Neural cell (in vitro differentiated cells): ENCODE measurements around the gene PALD1.

ENCODE experiments used
- EZH2 ChIP-seq: fragments of 200-600, 300-800 bp; shearing (Covaris generic), sonication (generic); IDR thresholded peaks from 2 replicates; pipeline ENCODE4 v1.6.1; 2014; ENCODE audit warnings: antibody characterized with exemption, low read length, borderline replicate concordance, mild to moderate bottlenecking; ENCODE audit not compliant: insufficient read depth, poor library complexity, severe bottlenecking
- MXI1 ChIP-seq: fragments of 450-650 bp; conservative IDR thresholded peaks from 2 replicates; pipeline ENCODE4 v1.6.1; 2014; ENCODE audit warnings: antibody characterized with exemption, mild to moderate bottlenecking; ENCODE audit not compliant: poor library complexity, severe bottlenecking
- POLR2AphosphoS5 ChIP-seq: IDR thresholded peaks from 2 replicates; pipeline ENCODE4 v1.6.1; 2012
- SMC3 ChIP-seq: fragments of 450-650 bp; conservative IDR thresholded peaks from 2 replicates; pipeline ENCODE4 v1.6.1; 2014; ENCODE audit warnings: antibody characterized with exemption, mild to moderate bottlenecking, moderate library complexity; ENCODE audit not compliant: poor library complexity
- TF ChIP-seq, protein P1 (sequence below): fragments of 450-650 bp; IDR thresholded peaks from 2 replicates; pipeline ENCODE4 v1.5.1; 2014; ENCODE audit warnings: antibody characterized with exemption, mild to moderate bottlenecking, moderate library complexity; ENCODE audit not compliant: poor library complexity, severe bottlenecking

DNA sequence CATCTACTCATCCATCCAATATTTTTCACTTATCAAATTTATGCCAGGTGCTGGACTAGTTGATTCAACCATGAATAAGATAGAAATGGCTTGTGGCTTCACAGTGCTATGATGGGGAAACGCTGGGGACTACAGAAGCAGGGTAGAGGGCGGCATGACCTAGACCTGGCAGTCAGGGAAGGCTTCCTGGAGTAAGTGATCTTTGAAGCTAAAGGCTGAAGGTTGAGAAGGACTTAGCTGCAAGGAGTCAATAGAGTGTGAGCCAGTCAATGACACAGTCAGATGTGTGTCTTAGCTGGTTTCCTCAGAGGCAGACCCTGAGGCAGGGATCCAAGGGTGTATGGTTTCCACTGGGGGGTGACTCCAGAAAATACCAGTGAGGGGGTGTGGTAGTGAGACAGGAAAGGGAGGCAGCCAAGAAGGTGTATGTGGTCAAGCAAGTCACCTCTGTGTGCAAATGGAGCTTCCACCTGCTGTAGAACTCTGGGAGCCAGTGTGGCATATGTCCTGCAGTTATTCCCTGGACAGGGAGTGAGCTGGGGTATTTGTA is 113.7 kb downstream of the PALD1 start:
- TF ChIP-seq, protein P1, sequence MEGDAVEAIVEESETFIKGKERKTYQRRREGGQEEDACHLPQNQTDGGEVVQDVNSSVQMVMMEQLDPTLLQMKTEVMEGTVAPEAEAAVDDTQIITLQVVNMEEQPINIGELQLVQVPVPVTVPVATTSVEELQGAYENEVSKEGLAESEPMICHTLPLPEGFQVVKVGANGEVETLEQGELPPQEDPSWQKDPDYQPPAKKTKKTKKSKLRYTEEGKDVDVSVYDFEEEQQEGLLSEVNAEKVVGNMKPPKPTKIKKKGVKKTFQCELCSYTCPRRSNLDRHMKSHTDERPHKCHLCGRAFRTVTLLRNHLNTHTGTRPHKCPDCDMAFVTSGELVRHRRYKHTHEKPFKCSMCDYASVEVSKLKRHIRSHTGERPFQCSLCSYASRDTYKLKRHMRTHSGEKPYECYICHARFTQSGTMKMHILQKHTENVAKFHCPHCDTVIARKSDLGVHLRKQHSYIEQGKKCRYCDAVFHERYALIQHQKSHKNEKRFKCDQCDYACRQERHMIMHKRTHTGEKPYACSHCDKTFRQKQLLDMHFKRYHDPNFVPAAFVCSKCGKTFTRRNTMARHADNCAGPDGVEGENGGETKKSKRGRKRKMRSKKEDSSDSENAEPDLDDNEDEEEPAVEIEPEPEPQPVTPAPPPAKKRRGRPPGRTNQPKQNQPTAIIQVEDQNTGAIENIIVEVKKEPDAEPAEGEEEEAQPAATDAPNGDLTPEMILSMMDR: no peak
- no peak for TF ChIP-seq POLR2AphosphoS5
- no peak for TF ChIP-seq SMC3
- no peak for TF ChIP-seq EZH2
- no peak for TF ChIP-seq MXI1
